SK-N-SH (cell line): ENCODE measurements around the gene CDK18. TPM values are rescaled to one million over a fixed set of nuclear protein-coding genes. Genes with fewer than 3 reads are reported as not detected.

Experiments used
- CTCF ChIA-PET: fragments of 300-600, 350-600 bp; formaldehyde crosslinking; extraction: SDS; loops from one replicate; lab custom pipeline; 2021; lab: Yijun Ruan, JAX
- POLR2A ChIA-PET: fragments of 350-600 bp; sonication (Branson Sonifier 250); formaldehyde crosslinking; extraction: SDS; loops from one replicate; lab custom pipeline; 2020; ENCODE audit warnings: antibody characterized with exemption, inconsistent platforms; lab: Yijun Ruan, JAX
- DNase-seq: peaks from one replicate; pipeline ENCODE4 v3.0.0; 2012
- H2AFZ ChIP-seq: fragments of 200-600 bp; sonication (generic); 2 replicates; pipeline ENCODE4 v1.8.1; 2016; ENCODE audit warnings: antibody characterized with exemption, mild to moderate bottlenecking, low read depth
- H3F3A ChIP-seq: fragments of 200-600 bp; sonication (generic); replicated peaks from 2 replicates; pipeline ENCODE3; 2016; ENCODE audit warnings: antibody characterized with exemption, mild to moderate bottlenecking; ENCODE audit not compliant: insufficient read depth
- H3K27ac ChIP-seq, 2 experiments: fragments of 200-500 bp in 1 of 2; fragments of 200-600 bp in 1 of 2; sonication (Bioruptor generic) in 1 of 2; sonication (generic), shearing (Covaris generic) in 1 of 2; 2 replicates each; pipeline versions ENCODE4 v1.5.1 to v1.6.1; 2014 to 2016; ENCODE audit warnings: low read depth in 2 of 2, inconsistent platforms in 1 of 2, low read length in 1 of 2, mild to moderate bottlenecking in 1 of 2, mixed read lengths in 1 of 2
- H3K27me3 ChIP-seq: fragments of 200-600 bp; sonication (generic), shearing (Covaris generic); 2 replicates; pipeline ENCODE4 v1.6.1; 2016; ENCODE audit warnings: mixed run types; ENCODE audit not compliant: insufficient read depth
- H3K36me3 ChIP-seq, 2 experiments: fragments of 200-500 bp in 1 of 2; fragments of 200-600 bp in 1 of 2; sonication (Bioruptor generic) in 1 of 2; sonication (generic) in 1 of 2; replicated peaks in 1 of 2; 2 replicates each; pipeline versions ENCODE3 to v1.5.1; 2014 to 2016; ENCODE audit warnings: low read length in 1 of 2, mild to moderate bottlenecking in 1 of 2; ENCODE audit not compliant: insufficient read depth in 2 of 2, control insufficient read depth in 1 of 2
- H3K4me1 ChIP-seq, 2 experiments: fragments of 200-500 bp in 1 of 2; fragments of 200-600 bp in 1 of 2; sonication (Bioruptor generic) in 1 of 2; sonication (generic), shearing (Covaris generic) in 1 of 2; 2 replicates each; pipeline versions ENCODE4 v1.5.1 to v1.6.1; 2014 to 2016; ENCODE audit warnings: low read depth in 1 of 2, low read length in 1 of 2, mixed run types in 1 of 2; ENCODE audit not compliant: insufficient read depth in 2 of 2, control insufficient read depth in 1 of 2
- H3K4me2 ChIP-seq: fragments of 200-600 bp; sonication (generic), shearing (Covaris generic); 2 replicates; pipeline ENCODE4 v1.6.1; 2017; ENCODE audit warnings: mixed run types
- H3K4me3 ChIP-seq, 2 experiments: fragments of 200-500 bp in 1 of 2; fragments of 200-600 bp in 1 of 2; sonication (Bioruptor generic) in 1 of 2; sonication (generic), shearing (Covaris generic) in 1 of 2; 2 replicates each; pipeline versions ENCODE4 v1.5.1 to v1.8.1; 2014 to 2016; ENCODE audit warnings: low read depth in 2 of 2, inconsistent platforms in 1 of 2, low read length in 1 of 2, mild to moderate bottlenecking in 1 of 2, mixed read lengths in 1 of 2, moderate library complexity in 1 of 2
- H3K79me2 ChIP-seq: fragments of 200-600 bp; sonication (generic); 2 replicates; pipeline ENCODE4 v1.8.1; 2017; ENCODE audit warnings: mild to moderate bottlenecking; ENCODE audit not compliant: insufficient read depth
- H3K9ac ChIP-seq: fragments of 200-600 bp; sonication (generic); 2 replicates; pipeline ENCODE4 v1.6.1; 2017; ENCODE audit warnings: mixed run types
- H3K9me2 ChIP-seq: fragments of 200-600 bp; sonication (generic); 2 replicates; pipeline ENCODE4 v1.6.1; 2017; ENCODE audit warnings: mixed run types
- H3K9me3 ChIP-seq: fragments of 200-600 bp; sonication (generic); 2 replicates; pipeline ENCODE4 v1.6.1; 2017; ENCODE audit warnings: mixed run types, mild to moderate bottlenecking, moderate library complexity
- H4K20me1 ChIP-seq: fragments of 200-600 bp; sonication (generic); 2 replicates; pipeline ENCODE4 v1.6.1; 2017; ENCODE audit warnings: mild to moderate bottlenecking, mixed run types; ENCODE audit not compliant: insufficient read depth
- CHD2 ChIP-seq: fragments of 150-350 bp; IDR thresholded peaks from 2 replicates; pipeline ENCODE4 v1.6.1; 2018; ENCODE audit warnings: low read length; ENCODE audit not compliant: partially characterized antibody
- EP300 ChIP-seq, 2 experiments: IDR thresholded peaks; 2 replicates each; pipeline versions ENCODE4 v1.4.0 to v1.6.1; 2012; ENCODE audit warnings: borderline replicate concordance in 1 of 2, low read depth in 1 of 2, low read length in 1 of 2
- FOXM1 ChIP-seq: IDR thresholded peaks from 2 replicates; pipeline ENCODE4 v1.4.0; 2012; ENCODE audit warnings: low read depth, mild to moderate bottlenecking
- GATA2 ChIP-seq: sonication (generic); formaldehyde crosslinking; IDR thresholded peaks from 2 replicates; pipeline ENCODE4 v1.5.0; 2020; ENCODE audit warnings: mild to moderate bottlenecking, missing genetic modification reagents
- MAX ChIP-seq: IDR thresholded peaks from 2 replicates; pipeline ENCODE4 v1.4.0; 2012; ENCODE audit warnings: low read depth
- MXI1 ChIP-seq: IDR thresholded peaks from 2 replicates; pipeline ENCODE4 v1.6.1; 2012; ENCODE audit warnings: mild to moderate bottlenecking, low read depth, low read length, improper control_type of control experiment
- PBX3 ChIP-seq: IDR thresholded peaks from 2 replicates; pipeline ENCODE4; 2012
- RAD21 ChIP-seq: IDR thresholded peaks from 2 replicates; pipeline ENCODE4 v1.6.1; 2012; ENCODE audit warnings: mild to moderate bottlenecking, low read length
- RCOR1 ChIP-seq: fragments of 150-350 bp; IDR thresholded peaks from 2 replicates; pipeline ENCODE4 v1.6.1; 2017; ENCODE audit warnings: antibody characterized with exemption, low read length
- USF2 ChIP-seq: fragments of 150-350 bp; IDR thresholded peaks from 2 replicates; pipeline ENCODE4 v1.6.1; 2017; ENCODE audit warnings: antibody characterized with exemption, low read length, low read depth, borderline replicate concordance
- WGBS: methylation state at CpG from one replicate; pipeline ENCODE4 v1.1.6; 2017; ENCODE audit warnings: low lambda C conversion rate; 5-methylcytosine and 5-hydroxymethylcytosine counted together
- polyA plus RNA-seq, 3 experiments: library from polyadenylated mRNA; depleted of rRNA; stranded (reverse); fragments of >200 nt; gene quantifications; 2 replicates each; pipeline ENCODE4 v1.2.3, GENCODE V29; 2012

CDK18 gene
- polyA plus RNA-seq, 1 of the 3 experiments (the other 2 are of a cell fraction): 2.5 TPM

GRCh38 chr1:205472737-205473441, 31.6 kb upstream of the CDK18 start:
- H3F3A ChIP-seq: no peaks in the 10 kb centered on the region
- POLR2A ChIA-PET: no interaction called here
- H4K20me1 ChIP-seq: no peaks in the 10 kb centered on the region
- H3K9me3 ChIP-seq: no peaks in the 10 kb centered on the region
- peak; percentile 77 for DNase-seq
- no peaks in the 10 kb centered on the region for H3K79me2 ChIP-seq
- peak overlapping the region; percentile 19; the same call in 1 of the 2 replicates for H3K4me2 ChIP-seq
- no peak overlapping the region for H3K4me3 ChIP-seq
- H3K27me3 ChIP-seq: peaks cover 3% of the 10 kb centered on the region; the same call in 1 of the 2 replicates
- TF ChIP-seq FOXM1 (no peak), USF2 (no peak), PBX3 (peak; percentile 42; the same call in 1 of the 2 replicates), RAD21 (no peak), CHD2 (no peak)
- H3K9me2 ChIP-seq: no peaks in the 10 kb centered on the region
- H2AFZ ChIP-seq: no peak overlapping the region
- no peak overlapping the region for H3K27ac ChIP-seq
- no peaks in the 10 kb centered on the region for H3K36me3 ChIP-seq
- CTCF ChIA-PET: interaction anchor here (0.8 to 45.6 kb wide), 7 partner anchors 12 to 119 kb away, joined by 3 to 1333 read pairs (median 5); no protein-coding TSS in a partner anchor
- no peak overlapping the region for H3K9ac ChIP-seq
- H3K4me1 ChIP-seq: peaks cover 3 to 8% of the 10 kb centered on the region in 2 experiments; a peak in 2 of 4 replicates
- WGBS: 10% methylated on average over 10 of the region's 13 CpGs

GRCh38 chr1:205473475-205473874, 31.0 kb upstream of the CDK18 start:
- H3K4me2 ChIP-seq: peak overlapping the region; percentile 19; the same call in 1 of the 2 replicates
- H2AFZ ChIP-seq: no peak overlapping the region
- H3K9ac ChIP-seq: no peak overlapping the region
- no peak for DNase-seq
- no peak overlapping the region for H3K27ac ChIP-seq
- no peaks in the 10 kb centered on the region for H3K9me2 ChIP-seq
- H3K9me3 ChIP-seq: no peaks in the 10 kb centered on the region
- no peaks in the 10 kb centered on the region for H4K20me1 ChIP-seq
- no peak overlapping the region for H3K4me3 ChIP-seq
- POLR2A ChIA-PET: no interaction called here
- WGBS: 34% methylated on average over 4 of the region's 4 CpGs
- no peaks in the 10 kb centered on the region for H3F3A ChIP-seq
- CTCF ChIA-PET: interaction anchor here (0.8 to 45.6 kb wide), 7 partner anchors 12 to 119 kb away, joined by 3 to 1333 read pairs (median 5); no protein-coding TSS in a partner anchor
- no peaks in the 10 kb centered on the region for H3K79me2 ChIP-seq
- H3K27me3 ChIP-seq: no peaks in the 10 kb centered on the region; the same call in 1 of the 2 replicates
- no peaks in the 10 kb centered on the region for H3K36me3 ChIP-seq
- H3K4me1 ChIP-seq: peaks cover 5 to 9% of the 10 kb centered on the region in 2 experiments; a peak in 2 of 4 replicates
- TF ChIP-seq GATA2: no peak
- TF ChIP-seq EP300 (IDR thresholded peaks at IDR 0.05; ENCODE audit: borderline replicate concordance in 1 of 2, low read depth in 1 of 2, low read length in 1 of 2): no peak
- TF ChIP-seq, all 33 proteins: peak for 0

DNA sequence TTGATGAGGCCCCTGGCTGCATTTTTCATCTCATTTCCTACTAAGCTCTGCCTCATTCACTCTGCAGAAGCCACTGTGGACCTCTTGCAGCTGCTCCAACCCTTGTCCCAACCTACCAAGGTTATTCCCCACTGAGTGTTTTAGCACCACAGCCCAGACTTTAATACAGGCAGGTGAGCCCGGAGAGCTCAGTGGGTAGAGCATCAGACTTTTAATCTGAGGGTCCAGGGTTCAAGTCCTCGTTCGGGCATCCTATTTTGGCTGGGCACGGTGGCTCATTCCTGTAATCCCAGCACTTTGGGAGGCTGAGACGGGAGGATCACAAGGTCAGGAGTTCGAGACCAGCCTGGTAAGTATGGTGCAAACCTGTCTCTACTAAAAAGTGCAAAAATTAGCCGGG, 30.5 kb upstream of the CDK18 start:
- peaks cover 5 to 9% of the 10 kb centered on the region in 2 experiments; a peak in 2 of 4 replicates for H3K4me1 ChIP-seq
- H2AFZ ChIP-seq: no peak overlapping the region
- no peaks in the 10 kb centered on the region for H3K9me2 ChIP-seq
- H3K27me3 ChIP-seq: no peaks in the 10 kb centered on the region
- no peaks in the 10 kb centered on the region for H3K79me2 ChIP-seq
- H3K9me3 ChIP-seq: no peaks in the 10 kb centered on the region
- H3F3A ChIP-seq: no peaks in the 10 kb centered on the region
- no peak for DNase-seq
- no peak overlapping the region for H3K27ac ChIP-seq
- H3K9ac ChIP-seq: no peak overlapping the region
- H3K4me3 ChIP-seq: no peak overlapping the region
- ChIA-PET CTCF (interaction anchor here (0.7 to 45.6 kb wide), 7 partner anchors 11 to 103 kb away, joined by 3 to 1333 read pairs (median 7); no protein-coding TSS in a partner anchor), POLR2A (no interaction called here)
- H4K20me1 ChIP-seq: no peaks in the 10 kb centered on the region
- TF ChIP-seq MXI1 (no peak), RCOR1 (no peak), MAX (no peak)
- WGBS: 58% methylated on average over 7 of the region's 7 CpGs
- no peak overlapping the region for H3K4me2 ChIP-seq
- H3K36me3 ChIP-seq: no peaks in the 10 kb centered on the region
